Measurements from ENCODE around the gene MBD3. TPM values are rescaled to one million over a fixed set of nuclear protein-coding genes. Genes with fewer than 3 reads are reported as not detected.
"Not testable (repeated sequence)": the region's sequence is repeated elsewhere in the genome, so short reads cannot be mapped to it uniquely, and the experiment has no call there.

Gene MBD3
- total RNA-seq, 1 donor from 2014 or later: 61.8 TPM

DNA sequence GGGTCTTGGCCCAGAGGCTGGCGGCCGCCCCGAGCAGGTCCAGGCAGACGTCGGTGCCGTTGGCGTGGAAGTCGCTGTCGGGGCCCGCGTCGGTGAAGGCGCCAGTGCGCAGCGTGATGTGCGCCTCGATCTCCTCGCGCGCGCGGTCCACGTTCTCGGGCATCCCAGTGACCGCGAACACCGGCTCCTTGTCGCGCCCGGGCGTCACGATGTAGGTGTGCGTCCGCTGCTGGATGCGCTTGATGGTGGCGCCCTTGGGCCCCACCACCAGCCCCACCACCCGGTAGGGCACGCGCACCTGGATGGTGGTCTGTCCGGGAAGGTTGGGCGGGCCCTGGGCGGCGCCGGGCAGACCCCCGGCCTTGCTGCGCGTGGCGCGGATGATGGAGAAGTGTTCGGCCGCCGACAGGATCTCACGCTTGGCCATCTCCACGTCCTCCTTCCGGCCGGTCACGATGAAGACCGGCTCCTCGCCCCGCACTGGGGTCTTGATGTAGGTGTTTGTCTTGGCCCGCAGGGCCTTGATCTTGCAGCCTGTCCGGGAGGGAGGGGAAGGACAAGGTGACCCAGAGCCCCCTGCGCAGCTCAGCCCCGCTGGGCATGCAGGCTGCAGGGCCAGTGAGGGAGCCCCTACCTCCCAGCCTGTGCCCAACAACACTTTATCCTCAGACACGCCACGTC, 36.1 kb downstream of the MBD3 start:
- intact Hi-C loops (cut with DNase I): no loop called here
- no peak for DNase-seq (ENCODE audit: low spot score)

- no peak for DNase-seq (ENCODE audit: low spot score)
- intact Hi-C loops (cut with DNase I): no loop called here
Observed at GRCh38 chr19:1555487-1556389, 36.9 kb downstream of the MBD3 start.

DNA sequence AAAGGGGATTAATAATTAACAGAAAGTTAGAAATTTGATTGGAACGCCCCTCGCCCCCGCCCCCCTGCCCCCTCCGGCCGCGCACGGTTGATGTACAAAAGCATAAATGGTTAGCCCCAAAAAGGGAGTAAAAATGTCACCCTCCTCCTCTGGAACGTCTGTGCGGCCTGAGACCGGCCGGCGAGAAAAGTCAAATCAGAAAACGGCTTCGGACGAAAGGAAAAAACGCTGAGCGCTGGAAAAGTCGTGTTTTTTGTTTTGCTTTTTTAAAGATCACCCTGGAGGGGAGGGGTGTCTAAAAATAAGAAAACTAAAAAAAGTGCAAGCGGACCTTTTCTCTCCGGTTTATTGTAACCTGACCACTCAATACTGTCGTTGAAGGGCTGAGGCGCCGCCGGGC, 37.7 kb downstream of the MBD3 start:
- intact Hi-C loops (cut with DNase I): no loop called here
- no peak for DNase-seq (ENCODE audit: low spot score)

DNA sequence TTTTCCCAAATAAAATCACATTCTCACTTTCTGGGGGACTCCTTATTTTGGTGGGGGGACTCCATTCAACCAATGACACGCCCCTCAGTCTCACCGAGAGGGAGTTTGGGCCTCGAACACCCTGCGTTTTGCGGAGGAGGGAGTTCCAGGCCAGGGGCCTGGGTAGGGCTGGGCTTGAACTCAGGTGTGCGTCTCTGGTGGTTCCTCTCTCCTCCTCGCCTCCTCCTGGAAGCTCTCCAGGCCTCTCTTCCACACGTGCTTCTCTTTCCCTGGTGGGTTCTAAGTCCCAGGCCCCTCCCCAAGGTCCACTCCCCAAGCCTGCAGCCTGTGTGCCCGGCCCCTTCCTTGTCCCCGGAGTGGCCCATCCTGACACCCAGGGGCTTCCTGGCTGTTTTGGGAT, 39.2 kb downstream of the MBD3 start:
- no peak for DNase-seq (ENCODE audit: low spot score)
- intact Hi-C loops (cut with DNase I): no loop called here

GRCh38 chr19:1551068-1552040, 41.3 kb downstream of the MBD3 start:
- no peak for DNase-seq (ENCODE audit: low spot score)
- intact Hi-C loops (cut with DNase I): no loop called here

GRCh38 chr19:1549332-1549945, 43.2 kb downstream of the MBD3 start:
- intact Hi-C loops (cut with DNase I): loop anchor here (5.0 to 10.0 kb wide), 2 partner anchors 123 to 245 kb away; no protein-coding TSS in a partner anchor
- DNase-seq (ENCODE audit: low spot score): no peak

DNA sequence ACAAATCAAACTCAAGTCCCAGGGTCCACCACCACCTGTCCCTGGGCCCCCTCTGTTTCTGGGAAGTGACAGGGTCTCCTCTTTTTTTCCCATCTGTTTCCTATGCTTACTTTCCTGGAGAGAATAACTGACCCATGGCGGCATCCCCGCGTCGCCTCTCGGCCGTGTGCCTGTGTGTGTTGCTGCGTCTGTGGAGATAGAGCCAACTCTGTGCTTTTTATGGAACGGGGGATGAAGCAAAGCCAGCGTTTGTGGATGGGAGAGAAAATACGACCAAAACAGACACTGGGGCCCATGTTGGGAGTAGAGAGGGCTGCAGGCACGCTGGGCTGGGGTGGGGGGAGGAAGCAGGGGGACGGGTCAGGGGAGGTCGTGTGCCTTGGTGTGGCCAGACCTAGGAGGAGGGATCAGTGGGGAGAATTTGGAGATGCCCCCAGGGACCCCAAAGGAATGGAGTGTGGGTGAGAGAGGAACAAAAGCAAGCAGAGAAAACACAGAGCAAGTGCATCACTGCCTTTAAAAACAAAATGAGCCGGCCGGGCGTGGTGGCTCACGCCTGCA, 52.2 kb downstream of the MBD3 start:
- no peak for DNase-seq (ENCODE audit: low spot score)
- intact Hi-C loops (cut with DNase I): loop anchor here (10.0 kb wide), 1 partner anchor 254 kb away; no protein-coding TSS in a partner anchor

GRCh38 chr19:1539749-1540148, 52.9 kb downstream of the MBD3 start:
- intact Hi-C loops (cut with DNase I): loop anchor here (10.0 kb wide), 1 partner anchor 255 kb away; no protein-coding TSS in a partner anchor
- DNase-seq (ENCODE audit: low spot score): not testable (repeated sequence)

DNA sequence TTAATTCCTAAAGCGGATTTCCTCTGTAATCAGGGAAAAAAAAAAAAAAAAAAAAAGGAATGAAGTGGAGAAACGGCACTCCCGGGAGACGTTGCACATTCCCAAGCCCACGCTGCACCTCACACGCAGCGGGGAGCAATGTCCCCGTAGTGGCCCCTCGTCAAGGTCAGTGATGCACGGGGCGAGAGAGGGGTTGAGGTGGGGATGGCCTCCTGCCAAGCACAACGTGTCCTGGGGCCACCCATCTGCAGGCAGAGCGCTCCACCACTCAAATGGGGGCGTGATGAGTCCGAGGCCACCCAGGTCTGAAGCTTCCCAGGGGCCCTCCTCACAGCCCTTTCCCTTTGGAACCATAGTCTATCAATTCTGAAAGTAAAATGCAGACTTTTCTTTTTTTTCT, 53.7 kb downstream of the MBD3 start:
- intact Hi-C loops (cut with DNase I): no loop called here
- DNase-seq (ENCODE audit: low spot score): no peak

- intact Hi-C loops (cut with DNase I); DNase-seq (ENCODE audit: low spot score): not testable (repeated sequence)
Observed at GRCh38 chr19:1535699-1536098, 57.0 kb downstream of the MBD3 start.

- intact Hi-C loops (cut with DNase I): no loop called here
- no peak for DNase-seq (ENCODE audit: low spot score)
Observed at GRCh38 chr19:1534972-1535371, 57.7 kb downstream of the MBD3 start.

DNA sequence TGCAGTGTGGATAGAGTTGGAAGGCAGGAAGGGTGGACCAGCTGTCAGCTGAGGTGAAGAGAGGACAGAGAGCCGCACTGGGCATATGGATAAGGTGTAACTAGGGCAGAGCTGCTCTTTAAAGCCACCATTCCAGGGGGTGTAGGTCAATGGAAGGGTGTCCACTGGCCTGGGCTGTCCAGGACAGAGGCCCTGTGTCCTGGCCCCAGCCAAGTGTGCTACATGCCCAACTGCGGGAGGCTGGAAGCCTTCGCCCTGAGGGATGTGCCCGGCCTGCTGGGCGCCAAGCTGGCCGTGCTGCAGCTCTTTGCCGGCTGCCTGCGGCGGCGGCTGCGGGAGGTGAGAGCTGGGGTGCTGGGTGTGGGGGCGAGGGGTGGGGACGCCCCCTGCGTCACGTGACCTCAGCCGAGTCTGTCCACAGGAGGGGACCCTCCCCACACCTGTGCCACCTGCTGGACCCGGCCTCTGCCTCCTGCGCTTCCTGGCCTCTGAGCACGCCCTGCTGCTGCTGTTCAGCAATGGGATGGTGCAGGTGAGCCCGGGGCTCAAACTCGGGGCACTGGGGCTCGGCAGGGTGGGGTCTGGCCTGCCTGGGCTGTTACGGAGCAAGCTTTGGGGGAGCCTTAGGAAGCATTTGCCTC, 59.0 kb downstream of the MBD3 start:
- no peak for DNase-seq (ENCODE audit: low spot score)
- intact Hi-C loops (cut with DNase I): no loop called here

DNA sequence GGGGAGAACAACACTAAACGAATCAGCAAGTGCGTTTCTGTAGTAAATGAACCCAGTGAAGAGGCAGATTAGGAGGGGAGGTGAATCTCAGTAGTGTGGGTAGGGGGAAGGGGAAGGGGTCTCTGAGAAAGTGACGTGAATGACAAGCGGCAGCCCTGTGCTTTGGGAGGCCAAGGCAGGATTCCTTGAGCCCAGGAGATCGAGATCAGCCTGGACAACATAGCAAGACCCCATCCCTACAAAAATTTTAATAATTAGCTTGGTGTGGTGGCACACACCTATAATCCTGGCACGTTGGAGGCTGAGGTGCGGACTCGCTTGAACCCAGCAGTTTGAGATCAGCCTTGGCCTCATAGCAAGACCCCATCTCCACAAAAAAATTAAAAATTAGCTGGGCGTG, 60.7 kb downstream of the MBD3 start:
- no peak for DNase-seq (ENCODE audit: low spot score)
- intact Hi-C loops (cut with DNase I): no loop called here

GRCh38 chr19:1531587-1531986, 61.1 kb downstream of the MBD3 start:
- no peak for DNase-seq (ENCODE audit: low spot score)
- intact Hi-C loops (cut with DNase I): no loop called here

DNA sequence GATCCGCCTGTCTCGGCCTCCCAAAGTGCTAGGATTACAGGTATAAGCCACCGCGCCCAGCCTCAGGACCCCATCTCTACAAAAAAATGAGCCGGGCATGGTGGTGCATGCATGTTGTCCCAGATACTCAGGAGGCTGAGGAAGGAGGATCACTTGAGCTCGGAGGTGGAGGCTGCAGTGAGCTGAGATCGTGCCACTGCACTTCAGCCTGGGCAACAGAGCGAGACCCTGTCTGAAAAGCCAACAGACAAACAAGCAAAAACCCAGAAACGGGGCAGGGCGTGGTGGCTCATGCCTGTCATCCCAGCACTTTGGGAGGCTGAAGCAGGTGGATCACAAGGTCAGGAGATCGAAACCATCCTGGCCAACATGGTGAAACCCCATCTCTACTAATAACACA, 61.8 kb downstream of the MBD3 start:
- intact Hi-C loops (cut with DNase I); DNase-seq (ENCODE audit: low spot score): not testable (repeated sequence)

DNA sequence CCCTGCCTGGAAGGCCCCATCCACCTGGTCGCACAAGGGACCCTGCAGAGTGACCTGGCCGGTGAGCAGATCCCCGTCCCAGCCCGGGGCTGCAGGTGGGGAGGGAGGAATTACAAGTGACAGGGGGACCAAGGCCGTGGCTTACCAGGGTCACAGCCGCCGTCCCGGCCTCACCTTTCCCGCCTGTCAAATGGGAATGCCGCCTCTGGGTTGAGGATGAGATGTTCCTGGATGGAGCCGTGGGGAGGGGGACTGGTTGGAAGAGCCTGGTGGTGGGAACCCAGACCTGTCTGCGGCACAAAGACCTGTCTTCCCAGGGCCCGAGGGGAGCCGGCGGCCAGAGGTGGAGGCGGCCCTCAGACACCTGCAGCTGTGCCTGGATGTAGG, 63.2 kb downstream of the MBD3 start:
- DNase-seq (ENCODE audit: low spot score): no peak
- intact Hi-C loops (cut with DNase I): no loop called here

DNA sequence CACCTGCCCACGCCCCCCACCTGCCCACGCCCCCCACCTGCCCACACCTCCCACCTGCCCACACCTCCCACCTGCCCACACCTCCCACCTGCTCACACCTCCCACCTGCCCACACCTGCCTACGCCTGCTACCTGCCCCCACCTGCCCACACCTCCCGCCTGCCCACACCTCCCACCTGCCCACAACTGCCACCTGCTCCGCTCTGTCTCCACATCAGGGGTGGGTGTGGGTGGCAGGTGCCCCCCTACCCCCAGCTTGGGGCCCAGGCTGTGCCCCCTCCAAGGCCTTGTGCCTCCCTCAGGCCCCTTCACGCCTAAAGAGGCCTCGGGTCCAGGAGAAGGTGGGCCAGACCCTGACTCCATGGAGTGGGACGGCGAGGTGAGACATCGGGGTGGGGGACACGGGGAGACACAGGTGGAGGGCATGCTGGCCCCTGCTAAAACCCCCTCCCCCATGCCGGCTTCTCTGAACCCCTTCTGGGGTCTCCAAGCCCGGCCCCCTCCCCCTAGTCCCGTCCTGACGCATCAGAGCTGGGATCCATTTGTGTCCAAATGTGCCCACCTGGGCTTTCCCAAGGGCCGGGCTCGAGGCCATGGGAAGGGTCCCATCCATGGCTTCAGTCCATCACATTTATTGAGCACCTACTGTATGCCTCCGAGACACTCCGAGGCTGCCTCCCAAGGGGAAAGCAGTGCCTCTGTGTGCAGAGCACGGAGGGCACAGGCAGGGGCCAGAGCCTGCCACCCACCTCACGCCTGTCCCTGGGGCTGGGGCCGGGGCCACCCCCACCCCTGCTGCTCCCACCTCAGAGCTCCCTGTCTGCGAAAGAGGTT, 63.9 kb downstream of the MBD3 start:
- DNase-seq (ENCODE audit: low spot score): no peak
- intact Hi-C loops (cut with DNase I): no loop called here

All from cardiac septum (tissue), 1 donor.